ENCODE data around the gene MYO3B.
"Not testable (repeated sequence)": the region's sequence is repeated elsewhere in the genome, so short reads cannot be mapped to it uniquely, and the experiment has no call there.

The MYO3B gene

DNA sequence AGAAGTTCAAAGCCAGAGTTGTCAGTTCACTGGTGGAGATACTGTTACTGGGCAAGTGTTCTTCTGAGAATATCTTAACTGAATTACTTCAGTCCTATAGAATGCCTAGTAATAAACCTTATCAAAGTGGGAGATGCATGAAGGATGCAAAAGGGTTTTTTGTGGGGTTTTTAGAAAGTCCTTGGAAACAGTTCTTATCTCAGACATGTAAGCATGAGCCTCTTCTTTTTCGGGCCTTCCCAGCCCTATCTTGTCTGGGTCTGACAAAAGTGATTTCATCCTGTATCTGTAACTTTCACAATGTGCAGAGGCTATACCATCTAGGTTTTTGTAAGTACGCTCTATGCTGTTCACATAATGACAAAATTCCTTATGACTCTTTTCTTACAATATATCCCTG lies 255.5 kb downstream of the MYO3B start:
- H3K4me3 ChIP-seq (ENCODE audit: low read depth, low read length) = no peak overlapping the region
- TF ChIP-seq POLR2A (IDR thresholded peaks at IDR 0.05; ENCODE audit: extremely low read depth, insufficient read length) (no peak), MYC (IDR thresholded peaks at IDR 0.05; ENCODE audit: low read depth, low read length) (no peak)
- TF ChIP-seq, protein P1, sequence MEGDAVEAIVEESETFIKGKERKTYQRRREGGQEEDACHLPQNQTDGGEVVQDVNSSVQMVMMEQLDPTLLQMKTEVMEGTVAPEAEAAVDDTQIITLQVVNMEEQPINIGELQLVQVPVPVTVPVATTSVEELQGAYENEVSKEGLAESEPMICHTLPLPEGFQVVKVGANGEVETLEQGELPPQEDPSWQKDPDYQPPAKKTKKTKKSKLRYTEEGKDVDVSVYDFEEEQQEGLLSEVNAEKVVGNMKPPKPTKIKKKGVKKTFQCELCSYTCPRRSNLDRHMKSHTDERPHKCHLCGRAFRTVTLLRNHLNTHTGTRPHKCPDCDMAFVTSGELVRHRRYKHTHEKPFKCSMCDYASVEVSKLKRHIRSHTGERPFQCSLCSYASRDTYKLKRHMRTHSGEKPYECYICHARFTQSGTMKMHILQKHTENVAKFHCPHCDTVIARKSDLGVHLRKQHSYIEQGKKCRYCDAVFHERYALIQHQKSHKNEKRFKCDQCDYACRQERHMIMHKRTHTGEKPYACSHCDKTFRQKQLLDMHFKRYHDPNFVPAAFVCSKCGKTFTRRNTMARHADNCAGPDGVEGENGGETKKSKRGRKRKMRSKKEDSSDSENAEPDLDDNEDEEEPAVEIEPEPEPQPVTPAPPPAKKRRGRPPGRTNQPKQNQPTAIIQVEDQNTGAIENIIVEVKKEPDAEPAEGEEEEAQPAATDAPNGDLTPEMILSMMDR (IDR thresholded peaks at IDR 0.05; ENCODE audit: low read depth, low read length) = no peak
- TF ChIP-seq, protein P2, sequence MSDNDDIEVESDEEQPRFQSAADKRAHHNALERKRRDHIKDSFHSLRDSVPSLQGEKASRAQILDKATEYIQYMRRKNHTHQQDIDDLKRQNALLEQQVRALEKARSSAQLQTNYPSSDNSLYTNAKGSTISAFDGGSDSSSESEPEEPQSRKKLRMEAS (IDR thresholded peaks at IDR 0.05; ENCODE audit: low read depth, low read length) = no peak
- no peak for DNase-seq (ENCODE audit: low read depth)

DNA sequence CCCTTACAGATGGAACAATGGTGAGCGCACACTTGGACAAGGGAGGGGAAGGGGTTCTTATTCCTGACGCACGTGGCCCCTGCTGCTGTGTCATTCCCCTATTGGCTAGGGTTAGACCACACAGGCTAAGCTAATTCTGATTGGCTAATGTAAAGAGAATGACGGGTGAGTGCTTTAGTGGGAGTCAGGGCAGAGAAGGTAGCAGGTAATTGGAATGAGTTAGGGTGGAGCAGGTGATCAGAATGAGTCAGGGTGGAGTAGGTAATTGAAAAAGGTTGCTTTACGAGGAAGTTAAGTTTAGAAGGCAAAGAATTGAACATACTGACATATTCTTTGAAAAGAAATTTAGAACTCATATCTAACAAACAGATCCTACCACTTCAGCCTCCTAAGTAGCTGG lies 256.4 kb downstream of the MYO3B start:
- H3K4me3 ChIP-seq (ENCODE audit: low read depth, low read length); DNase-seq (ENCODE audit: low read depth): not testable (repeated sequence)

DNA sequence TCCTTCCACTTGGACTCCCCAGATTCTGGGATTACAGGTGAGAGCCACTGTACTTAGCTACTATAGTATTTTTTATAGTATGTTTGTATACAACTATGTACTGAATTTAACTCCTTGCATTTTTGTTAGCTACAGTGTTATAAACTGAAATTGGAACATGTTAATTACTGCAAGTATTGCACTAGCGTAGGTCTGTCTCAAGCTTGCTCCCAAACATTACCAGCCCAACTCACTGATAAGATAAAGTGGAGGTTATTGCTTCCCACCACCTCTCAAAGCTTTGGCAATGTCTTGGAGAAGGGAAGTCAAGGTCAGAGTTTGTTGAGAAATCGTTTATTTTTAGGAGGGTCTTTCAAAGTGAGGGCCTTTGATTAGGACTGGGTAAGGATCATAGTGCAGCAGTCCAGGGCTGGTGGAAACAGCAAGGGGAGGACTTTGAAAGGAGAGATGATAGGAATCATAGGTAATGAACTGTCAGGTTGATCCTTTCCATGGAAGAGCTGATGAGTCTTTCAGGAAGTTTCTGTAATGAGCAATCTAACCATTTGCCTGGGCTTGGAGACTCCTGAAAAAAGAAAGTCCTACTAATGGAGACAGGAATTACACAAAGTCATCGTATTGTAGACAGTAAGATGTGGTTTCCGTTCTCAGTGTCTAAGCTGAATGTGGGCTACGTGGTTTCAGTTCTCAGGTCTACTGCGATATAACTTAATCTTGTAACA lies 257.1 kb downstream of the MYO3B start:
- no peak for TF ChIP-seq MYC (IDR thresholded peaks at IDR 0.05; ENCODE audit: low read depth, low read length)
- TF ChIP-seq, protein P1 (IDR thresholded peaks at IDR 0.05; ENCODE audit: low read depth, low read length) = no peak
- TF ChIP-seq, protein P2 (IDR thresholded peaks at IDR 0.05; ENCODE audit: low read depth, low read length) = no peak
- no peak for TF ChIP-seq POLR2A (IDR thresholded peaks at IDR 0.05; ENCODE audit: extremely low read depth, insufficient read length)
- no peak overlapping the region for H3K4me3 ChIP-seq (ENCODE audit: low read depth, low read length)
- no peak for DNase-seq (ENCODE audit: low read depth)

DNA sequence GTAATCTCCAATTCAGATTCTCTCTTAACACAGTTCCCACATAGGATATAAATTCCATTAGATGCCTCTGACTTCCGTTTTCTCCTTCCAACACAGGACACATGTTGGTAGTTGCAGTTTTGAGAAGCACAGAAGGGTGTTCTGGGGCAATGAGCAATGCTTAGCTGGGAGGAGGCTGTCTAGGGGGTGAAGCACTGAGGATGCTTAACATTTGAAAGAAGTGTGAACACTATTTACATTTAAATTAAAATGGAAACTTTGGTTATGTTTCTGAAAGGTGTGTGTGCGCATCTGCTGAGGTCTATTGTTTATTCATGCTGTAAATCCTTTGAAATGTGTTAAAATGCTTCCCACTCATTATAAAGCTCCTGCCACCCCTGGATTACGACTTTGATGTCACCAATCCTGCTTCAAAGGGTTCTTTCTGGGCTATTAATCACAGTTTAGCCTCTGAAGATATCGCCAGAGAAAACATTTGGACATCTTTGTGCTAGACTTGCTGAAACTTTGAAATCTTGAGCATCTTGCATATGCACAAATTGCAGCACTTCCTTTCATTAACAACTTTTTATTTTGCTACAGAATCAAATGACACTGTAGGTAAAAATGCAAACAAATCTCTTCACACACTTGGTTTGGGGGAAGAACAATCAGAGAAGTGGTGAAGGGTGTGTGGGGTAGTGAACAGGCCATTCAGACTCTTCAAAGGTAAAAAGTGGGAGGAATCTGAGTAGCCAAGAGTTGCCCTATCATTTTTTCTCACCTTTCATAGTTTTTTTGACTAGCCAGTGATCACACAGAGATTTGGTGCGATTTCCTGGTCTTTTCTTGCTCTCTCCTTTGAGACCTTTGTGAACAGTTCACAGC lies 258.4 kb downstream of the MYO3B start:
- TF ChIP-seq, protein P2 (IDR thresholded peaks at IDR 0.05; ENCODE audit: low read depth, low read length) = no peak
- no peak for TF ChIP-seq MYC (IDR thresholded peaks at IDR 0.05; ENCODE audit: low read depth, low read length)
- TF ChIP-seq POLR2A (IDR thresholded peaks at IDR 0.05; ENCODE audit: extremely low read depth, insufficient read length) = no peak
- TF ChIP-seq, protein P1 (IDR thresholded peaks at IDR 0.05; ENCODE audit: low read depth, low read length) = no peak
- no peak overlapping the region for H3K4me3 ChIP-seq (ENCODE audit: low read depth, low read length)
- DNase-seq (ENCODE audit: low read depth) = no peak

DNA sequence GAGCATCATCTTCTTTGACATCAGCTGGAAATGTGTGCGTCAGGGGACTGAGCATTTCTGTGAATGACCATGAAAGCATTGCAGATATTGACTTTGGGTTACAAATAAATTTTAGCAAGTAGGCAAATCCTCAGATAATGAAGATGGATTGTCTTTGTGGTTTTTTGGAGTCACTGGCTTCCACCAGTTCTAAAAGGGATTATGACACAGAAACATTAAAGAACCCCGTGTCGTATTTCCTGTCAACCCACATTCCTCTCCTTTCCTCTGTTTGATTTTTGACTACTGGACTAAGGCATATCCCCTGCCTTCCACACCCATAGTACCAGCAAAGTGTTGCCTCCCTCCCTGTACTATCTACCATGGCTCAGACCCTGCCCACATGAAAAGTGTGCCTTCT lies 268.1 kb downstream of the MYO3B start:
- DNase-seq (ENCODE audit: low read depth) = no peak
- H3K4me3 ChIP-seq (ENCODE audit: low read depth, low read length) = no peak overlapping the region
- TF ChIP-seq, protein P2 (IDR thresholded peaks at IDR 0.05; ENCODE audit: low read depth, low read length) = no peak
- TF ChIP-seq POLR2A (IDR thresholded peaks at IDR 0.05; ENCODE audit: extremely low read depth, insufficient read length) (no peak), MYC (IDR thresholded peaks at IDR 0.05; ENCODE audit: low read depth, low read length) (no peak)
- TF ChIP-seq, protein P1 (IDR thresholded peaks at IDR 0.05; ENCODE audit: low read depth, low read length) = no peak

DNA sequence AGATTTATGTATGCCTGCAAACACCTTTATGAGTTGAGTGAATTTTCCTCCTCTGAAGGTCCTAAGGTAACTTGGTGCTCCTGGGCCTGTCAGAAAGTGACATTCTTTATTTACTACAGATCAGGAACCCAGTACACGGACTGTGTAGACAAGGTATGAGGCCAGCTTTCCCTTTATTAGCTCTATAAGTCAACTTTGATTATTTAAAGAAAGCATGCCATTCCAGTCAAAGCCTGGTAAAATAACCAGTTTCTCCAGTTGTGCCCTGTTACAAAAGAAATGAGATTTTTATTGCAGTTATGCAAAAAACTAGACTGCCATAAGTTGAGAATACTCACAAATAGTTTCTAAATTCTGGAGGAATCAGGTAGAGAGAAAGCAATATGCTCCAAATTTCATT lies 271.1 kb downstream of the MYO3B start:
- no peak for TF ChIP-seq POLR2A (IDR thresholded peaks at IDR 0.05; ENCODE audit: extremely low read depth, insufficient read length)
- TF ChIP-seq MYC (IDR thresholded peaks at IDR 0.05; ENCODE audit: low read depth, low read length) = no peak
- TF ChIP-seq, protein P1 (IDR thresholded peaks at IDR 0.05; ENCODE audit: low read depth, low read length) = no peak
- TF ChIP-seq, protein P2 (IDR thresholded peaks at IDR 0.05; ENCODE audit: low read depth, low read length) = no peak
- DNase-seq (ENCODE audit: low read depth) = no peak
- H3K4me3 ChIP-seq (ENCODE audit: low read depth, low read length) = no peak overlapping the region

Measured in NB4 (cell line).